K562 (cell line): ENCODE measurements around the gene LYRM7. TPM values are rescaled to one million over a fixed set of nuclear protein-coding genes. Genes with fewer than 3 reads are reported as not detected.
A peak's percentile ranks its signal among the peaks of the same experiment; 100 is the strongest.

Source experiments
- CHD1 ChIP-seq: fragments of 200-600 bp; sonication (generic); IDR thresholded peaks from one replicate; pipeline ENCODE4 v1.6.1; 2012; ENCODE audit warnings: mild to moderate bottlenecking, moderate library complexity, low read length, inconsistent platforms
- DNMT1 ChIP-seq: fragments of 450-650 bp; IDR thresholded peaks from 2 replicates; pipeline ENCODE4 v1.6.1; 2016; ENCODE audit warnings: antibody characterized with exemption, mild to moderate bottlenecking
- EGR1 ChIP-seq: fragments of 450-650 bp; conservative IDR thresholded peaks from 2 replicates; pipeline ENCODE4 v1.6.1; 2017; ENCODE audit warnings: mild to moderate bottlenecking
- ETS2 ChIP-seq: IDR thresholded peaks from 2 replicates; pipeline ENCODE4 v1.6.1; 2016; ENCODE audit warnings: borderline replicate concordance, missing genetic modification characterization, mild to moderate bottlenecking, moderate library complexity, missing compliant biosample characterization; ENCODE audit not compliant: poor library complexity, severe bottlenecking
- ETV5 ChIP-seq: sonication (generic); formaldehyde crosslinking; IDR thresholded peaks from 2 replicates; pipeline ENCODE4 v1.4.0; 2020; ENCODE audit warnings: low read depth, mild to moderate bottlenecking, missing genetic modification reagents
- GATAD2A ChIP-seq: fragments of 450-650 bp; IDR thresholded peaks from 2 replicates; pipeline ENCODE4 v1.6.1; 2017
- GTF2A2 ChIP-seq: IDR thresholded peaks from 2 replicates; pipeline ENCODE4 v1.6.1; 2016; ENCODE audit warnings: mild to moderate bottlenecking, missing genetic modification characterization, missing compliant biosample characterization
- GTF2E2 ChIP-seq: fragments of 200-800 bp; sonication (Bioruptor generic); IDR thresholded peaks from 2 replicates; pipeline ENCODE4 v1.6.1; 2016; ENCODE audit warnings: missing genetic modification characterization, missing compliant biosample characterization
- HOMEZ ChIP-seq: fragments of 250-450 bp; sonication (Bioruptor Pico); IDR thresholded peaks from 2 replicates; pipeline ENCODE4 v1.4.0; 2020; ENCODE audit warnings: mild to moderate bottlenecking, moderate library complexity
- NBN ChIP-seq: fragments of 450-650 bp; IDR thresholded peaks from 2 replicates; pipeline ENCODE4 v1.6.1; 2016; ENCODE audit warnings: low read depth, mild to moderate bottlenecking
- NR2C1 ChIP-seq, 2 experiments: fragments of 450-650 bp; IDR thresholded peaks; 2 replicates each; pipeline ENCODE4 v1.6.1; 2017; ENCODE audit warnings: mild to moderate bottlenecking in 2 of 2, antibody characterized with exemption in 1 of 2, inconsistent platforms in 1 of 2, missing compliant biosample characterization in 1 of 2, missing genetic modification characterization in 1 of 2
- RBM14 ChIP-seq: fragments of 200-400 bp; formaldehyde crosslinking; IDR thresholded peaks from 2 replicates; pipeline ENCODE4 v1.6.1; 2018; ENCODE audit warnings: low read depth, mild to moderate bottlenecking, low read length, moderate library complexity, borderline replicate concordance; ENCODE audit not compliant: insufficient read depth
- SMAD2 ChIP-seq: fragments of 150-350 bp; IDR thresholded peaks from 2 replicates; pipeline ENCODE4 v1.6.1; 2014; ENCODE audit warnings: low read depth, mild to moderate bottlenecking, low read length
- SREBF2 ChIP-seq: sonication (generic); formaldehyde crosslinking; IDR thresholded peaks from 2 replicates; pipeline ENCODE4 v1.4.0; 2020; ENCODE audit warnings: mild to moderate bottlenecking, missing genetic modification reagents
- TEAD1 ChIP-seq, 2 experiments: fragments of 450-650 bp in 1 of 2; sonication (generic) in 1 of 2; formaldehyde crosslinking; IDR thresholded peaks; 2 replicates each; pipeline versions ENCODE4 v1.4.0 to v1.8.0; 2020 to 2022; ENCODE audit warnings: mild to moderate bottlenecking in 2 of 2, missing genetic modification reagents in 1 of 2
- TGIF2 ChIP-seq: sonication (generic); formaldehyde crosslinking; IDR thresholded peaks from 2 replicates; pipeline ENCODE4 v1.8.1; 2022; ENCODE audit warnings: mild to moderate bottlenecking, missing genetic modification reagents, moderate library complexity
- TSC22D4 ChIP-seq: fragments of 450-650 bp; IDR thresholded peaks from 2 replicates; pipeline ENCODE4 v1.6.1; 2016; ENCODE audit warnings: missing genetic modification characterization, missing biosample characterization, control low read depth
- ZFP36 ChIP-seq: fragments of 150-350 bp; IDR thresholded peaks from 2 replicates; pipeline ENCODE4 v1.6.1; 2018; ENCODE audit warnings: low read length, low read depth; ENCODE audit not compliant: partially characterized antibody
- ZFPM2 ChIP-seq: fragments of 250-450 bp; sonication (Bioruptor Pico); IDR thresholded peaks from 2 replicates; pipeline ENCODE4 v1.5.1; 2022; ENCODE audit warnings: mild to moderate bottlenecking
- ZNF282 ChIP-seq: sonication (generic); formaldehyde crosslinking; IDR thresholded peaks from 2 replicates; pipeline ENCODE4 v1.8.1; 2023; ENCODE audit warnings: missing genetic modification reagents
- ZNF384 ChIP-seq: IDR thresholded peaks from 2 replicates; pipeline ENCODE4 v1.6.1; 2012; ENCODE audit warnings: low read depth, low read length, improper control_type of control experiment
- ZNF551 ChIP-seq: fragments of 250-450 bp; sonication (Bioruptor Pico); IDR thresholded peaks from 2 replicates; pipeline ENCODE4 v1.5.0; 2021; ENCODE audit warnings: mild to moderate bottlenecking, moderate library complexity
- ZNF668 ChIP-seq: fragments of 250-450 bp; sonication (Bioruptor Pico); IDR thresholded peaks from 2 replicates; pipeline ENCODE4 v1.8.0; 2022; ENCODE audit warnings: mild to moderate bottlenecking, inconsistent platforms
- ZNF740 ChIP-seq, 3 experiments: fragments of 200-800 bp in 1 of 3; sonication (Bioruptor generic) in 1 of 3; sonication (generic) in 1 of 3; formaldehyde crosslinking in 1 of 3; IDR thresholded peaks; 2 replicates each; pipeline versions ENCODE4 v1.6.1 to v1.8.0; 2016 to 2022; ENCODE audit warnings: mild to moderate bottlenecking in 2 of 3, missing compliant biosample characterization in 2 of 3, missing genetic modification characterization in 2 of 3, missing genetic modification reagents in 1 of 3
- polyA plus RNA-seq, 8 experiments: library from polyadenylated mRNA; depleted of rRNA in 4 of 8; stranded (reverse) in 5 of 8; unstranded in 3 of 8; fragments of >200 nt; fragmentation: Nextera tagmentation in 2 of 8; fragmentation: Illumina TruSeq in 1 of 8; extraction: Ambion mirVana in 2 of 8; extraction: Trizol in 1 of 8; gene quantifications; 2 replicates each; pipeline versions ENCODE4 v1.2.1 to v1.2.3, GENCODE V29; 2011 to 2014; ENCODE audit warnings: inconsistent platforms in 1 of 8, missing spikeins in 1 of 8
- total RNA-seq, 7 experiments: library from RNA; depleted of rRNA in 6 of 7; stranded (reverse); fragments of >200 nt in 6 of 7; fragmentation: Illumina TruSeq in 2 of 7; extraction: Trizol in 2 of 7; gene quantifications; 2 replicates each; pipeline versions ENCODE4 v1.2.1 to v1.2.3, GENCODE V29; 2011 to 2021; ENCODE audit warnings: low replicate concordance in 1 of 7

Gene LYRM7
- total and polyA plus RNA-seq, 9 of the 15 experiments (the other 6 are each of a cell fraction or from before 2014, with no cell fraction given): 16.2 to 70.1 (median 33.3) TPM

- no peak for TF ChIP-seq ETS2 (tag)
- peak; percentile 51; the same call in 1 of the 2 replicates for TF ChIP-seq NBN
- TF ChIP-seq TEAD1 (CRISPR knock-in tag; IDR thresholded peaks at IDR 0.05): peak; percentile 75 to 84
- no peak for TF ChIP-seq SREBF2 (CRISPR knock-in tag)
- no peak for TF ChIP-seq ZNF668 (CRISPR knock-in tag)
- TF ChIP-seq GTF2A2 (tag): no peak
- TF ChIP-seq TGIF2: no peak
- TF ChIP-seq ZFPM2 (CRISPR knock-in tag): no peak
- 0 out of 2 replicates have a peak, but pooled peaks have one; percentile 35 for TF ChIP-seq GTF2E2
- no peak for TF ChIP-seq SMAD2
- TF ChIP-seq GATAD2A: peak; percentile 75; the same call in 1 of the 2 replicates
- TF ChIP-seq TSC22D4 (tag): no peak
- peak; percentile 53; the same call in 1 of the 2 replicates for TF ChIP-seq ZNF282 (CRISPR knock-in tag)
- no peak for TF ChIP-seq RBM14
- no peak for TF ChIP-seq EGR1
- no peak for TF ChIP-seq ZFP36
- TF ChIP-seq DNMT1: no peak
- TF ChIP-seq ETV5 (CRISPR knock-in tag): peak; percentile 66; the same call in 1 of the 2 replicates
- no peak for TF ChIP-seq NR2C1 (IDR thresholded peaks at IDR 0.05)
- no peak for TF ChIP-seq NR2C1 (tag; IDR thresholded peaks at IDR 0.05)
- no peak for TF ChIP-seq ZNF740 (CRISPR knock-in tag; IDR thresholded peaks at IDR 0.05)
- TF ChIP-seq ZNF740 (tag; IDR thresholded peaks at IDR 0.05): no peak
- peak; percentile 89 for TF ChIP-seq CHD1
- TF ChIP-seq ZNF551 (CRISPR knock-in tag): no peak
- TF ChIP-seq HOMEZ (CRISPR knock-in tag): peak; percentile 60; the same call in 1 of the 2 replicates
- TF ChIP-seq ZNF384: no peak
Observed at GRCh38 chr5:131164191-131165118, 6.3 kb upstream of the LYRM7 start (continued).
